IPS-20b (cell line): Measurements from ENCODE around the gene IQSEC3.
"Not testable (repeated sequence)": the region's sequence is repeated elsewhere in the genome, so short reads cannot be mapped to it uniquely, and the experiment has no call there.

Experiments used
- H3K27ac ChIP-seq: one replicate; pipeline ENCODE4 v1.5.1; 2013; ENCODE audit warnings: low read length
- H3K27me3 ChIP-seq: 2 replicates; pipeline ENCODE4 v1.6.1; 2013; ENCODE audit warnings: mild to moderate bottlenecking, low read length, inconsistent platforms; ENCODE audit not compliant: insufficient read depth
- H3K36me3 ChIP-seq: 2 replicates; pipeline ENCODE4 v1.6.1; 2013; ENCODE audit warnings: low read depth, mild to moderate bottlenecking, inconsistent platforms, low read length, moderate library complexity; ENCODE audit not compliant: insufficient read depth
- H3K4me1 ChIP-seq: 2 replicates; pipeline ENCODE4 v1.6.1; 2013; ENCODE audit warnings: mild to moderate bottlenecking, control low read depth, inconsistent platforms, low read length, moderate library complexity; ENCODE audit not compliant: insufficient read depth
- H3K4me3 ChIP-seq: 2 replicates; pipeline ENCODE4 v1.5.1; 2013; ENCODE audit warnings: mild to moderate bottlenecking, low read length, inconsistent platforms
- H3K9ac ChIP-seq: 2 replicates; pipeline ENCODE4 v1.6.1; 2013; ENCODE audit warnings: low read depth, mild to moderate bottlenecking, inconsistent platforms, low read length, moderate library complexity
- H3K9me3 ChIP-seq: 2 replicates; pipeline ENCODE4 v1.6.1; 2013; ENCODE audit warnings: mild to moderate bottlenecking, low read depth, low read length, inconsistent platforms; ENCODE audit not compliant: insufficient read depth

Gene IQSEC3

GRCh38 chr12:179131-179884 lies 112.7 kb downstream of the IQSEC3 start:
- Histone ChIP-seq H3K9me3 (no peaks in the 10 kb centered on the region), H3K27me3 (no peaks in the 10 kb centered on the region), H3K27ac (no peak overlapping the region), H3K36me3 (no peaks in the 10 kb centered on the region), H3K4me3 (no peak overlapping the region), H3K9ac (no peak overlapping the region), H3K4me1 (peaks cover 6% of the 10 kb centered on the region)

DNA sequence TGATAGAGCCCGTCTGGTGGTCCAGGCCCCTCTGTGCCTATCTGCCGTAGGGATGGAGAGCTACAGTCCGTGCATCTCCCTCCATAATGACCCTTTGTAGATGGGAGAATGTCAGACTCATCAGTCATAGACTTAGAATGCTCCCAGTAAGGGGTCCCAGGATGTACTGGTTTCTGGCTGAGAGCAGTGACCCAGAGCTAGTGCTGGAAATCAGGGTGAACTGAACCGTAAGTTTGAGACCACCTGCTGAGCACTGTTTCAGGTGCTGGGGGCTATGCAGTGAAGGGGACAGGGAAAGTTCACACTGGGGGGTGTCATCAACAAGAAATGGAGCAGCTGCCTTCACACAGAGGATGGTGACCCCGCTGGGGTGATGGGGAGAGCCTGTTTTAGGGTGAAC lies 113.3 kb downstream of the IQSEC3 start:
- H3K9me3 ChIP-seq = no peaks in the 10 kb centered on the region
- H3K36me3 ChIP-seq = no peaks in the 10 kb centered on the region
- H3K4me3 ChIP-seq = no peak overlapping the region
- no peak overlapping the region for H3K27ac ChIP-seq
- H3K27me3 ChIP-seq = no peaks in the 10 kb centered on the region
- peaks cover 6% of the 10 kb centered on the region for H3K4me1 ChIP-seq
- no peak overlapping the region for H3K9ac ChIP-seq

DNA sequence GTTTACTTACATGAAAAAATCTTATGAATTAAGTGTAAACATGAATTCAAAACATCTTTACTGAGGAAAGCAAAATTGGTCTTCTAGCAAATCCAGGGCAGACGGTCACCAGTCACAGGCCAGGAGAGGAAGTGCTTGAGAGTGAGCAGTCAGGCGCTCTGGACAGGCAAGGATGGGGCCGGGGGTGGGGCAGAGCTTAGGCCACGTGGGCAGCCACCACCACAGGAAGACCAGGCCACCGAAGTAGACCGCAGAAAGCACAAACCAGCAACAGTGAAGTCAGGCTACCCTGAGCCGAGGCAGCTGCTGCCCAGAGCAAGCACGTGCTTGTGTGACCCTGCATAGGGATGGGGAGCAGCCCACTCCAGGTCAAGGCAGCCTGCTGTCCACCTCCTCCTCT lies 113.9 kb downstream of the IQSEC3 start:
- no peaks in the 10 kb centered on the region for H3K9me3 ChIP-seq
- H3K36me3 ChIP-seq = no peaks in the 10 kb centered on the region
- H3K4me1 ChIP-seq = peaks cover 6% of the 10 kb centered on the region
- no peak overlapping the region for H3K4me3 ChIP-seq
- no peak overlapping the region for H3K9ac ChIP-seq
- 0 out of 2 replicates have a peak, but pooled peaks cover 3% of the 10 kb centered on the region for H3K27me3 ChIP-seq
- H3K27ac ChIP-seq = no peak overlapping the region

DNA sequence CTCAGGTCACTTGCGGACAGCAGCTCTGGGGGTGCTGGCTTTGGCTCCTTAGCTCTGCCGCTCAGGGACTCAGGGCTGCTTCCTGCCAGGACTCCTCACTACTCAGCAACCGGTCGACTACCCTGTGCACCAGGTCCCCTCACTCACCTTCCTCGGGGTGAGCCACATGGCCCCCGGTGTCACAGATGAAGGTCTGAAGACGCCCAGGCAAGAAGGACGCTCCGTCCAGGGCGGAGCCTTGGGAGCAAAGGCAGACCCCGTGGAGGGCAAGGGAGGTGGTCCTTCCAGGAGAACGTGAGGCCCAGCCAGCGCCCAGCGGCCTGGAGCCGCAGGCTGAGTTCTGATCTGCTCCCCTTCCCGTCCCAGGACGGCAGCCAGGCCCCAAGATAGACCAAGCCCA lies 115.4 kb downstream of the IQSEC3 start:
- Histone ChIP-seq H3K9me3 (no peaks in the 10 kb centered on the region), H3K9ac (no peak overlapping the region), H3K27me3 (peaks cover 5% of the 10 kb centered on the region), H3K36me3 (no peaks in the 10 kb centered on the region), H3K27ac (no peak overlapping the region), H3K4me1 (peaks cover 6% of the 10 kb centered on the region), H3K4me3 (no peak overlapping the region)

DNA sequence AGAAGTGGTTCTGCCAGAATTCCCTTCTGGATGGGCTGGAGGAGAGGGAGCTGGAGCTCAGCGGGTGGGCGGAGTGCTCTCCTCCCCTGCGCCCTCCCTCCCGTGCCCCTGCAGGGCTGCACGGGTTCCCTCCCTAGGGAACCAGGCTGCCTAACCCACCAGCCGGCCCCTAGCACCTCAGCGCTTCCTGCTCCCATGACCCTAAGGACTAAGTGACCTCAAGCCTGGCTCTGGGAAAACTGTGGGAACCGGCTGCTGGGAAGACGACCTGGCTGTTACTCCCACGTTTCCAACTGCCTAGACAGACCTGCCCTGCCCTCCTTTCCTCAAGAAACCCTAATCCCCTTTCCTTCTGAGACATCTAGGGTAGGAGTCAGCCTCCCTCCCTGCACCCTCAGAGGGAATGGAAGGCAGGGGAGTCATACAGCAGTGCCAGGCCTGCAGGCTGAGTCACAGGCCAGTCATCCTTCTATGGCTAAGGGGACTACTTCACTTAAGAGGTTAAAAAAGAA lies 115.9 kb downstream of the IQSEC3 start:
- H3K4me3 ChIP-seq = no peak overlapping the region
- H3K27ac ChIP-seq = no peak overlapping the region
- H3K36me3 ChIP-seq = no peaks in the 10 kb centered on the region
- H3K27me3 ChIP-seq = peaks cover 10% of the 10 kb centered on the region
- H3K4me1 ChIP-seq = peaks cover 6% of the 10 kb centered on the region
- H3K9me3 ChIP-seq = no peaks in the 10 kb centered on the region
- H3K9ac ChIP-seq = no peak overlapping the region

DNA sequence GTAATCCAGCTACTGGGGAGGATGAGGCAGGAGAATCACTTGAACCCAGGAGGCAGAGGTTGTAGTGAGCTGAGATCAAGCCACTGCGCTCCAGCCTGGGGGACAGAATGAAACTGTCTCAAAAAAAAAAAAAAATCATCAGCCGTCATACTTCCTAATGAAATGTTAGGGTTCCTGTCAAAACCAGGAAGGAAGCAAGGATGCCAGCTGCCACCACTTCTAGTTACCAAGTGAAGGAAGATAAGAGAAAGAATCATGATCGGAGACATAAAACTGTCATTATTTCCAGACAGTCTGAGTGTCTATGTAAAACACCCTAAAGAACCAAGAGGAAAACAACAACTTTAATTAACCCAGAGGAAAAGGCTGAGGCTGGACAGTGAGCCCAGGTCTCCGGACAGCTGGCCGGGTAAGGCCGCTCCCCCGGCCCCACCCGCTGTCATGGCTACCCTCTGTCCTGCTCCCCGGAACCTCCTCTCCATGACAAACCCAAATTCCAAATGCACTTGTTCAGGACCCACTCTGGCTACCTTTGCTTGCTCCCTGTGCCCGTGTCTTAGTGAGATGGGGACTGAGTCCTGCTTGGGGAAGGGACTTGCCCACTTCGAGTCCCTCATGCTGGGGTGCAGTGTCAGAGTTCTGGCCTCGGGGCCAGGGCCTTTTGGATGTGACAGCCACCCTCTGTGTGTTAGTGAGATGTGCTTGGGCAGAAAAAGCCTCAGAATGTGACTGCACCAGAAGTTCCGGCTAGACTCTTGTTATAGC lies 118.4 kb downstream of the IQSEC3 start:
- no peaks in the 10 kb centered on the region for H3K4me1 ChIP-seq
- H3K27ac ChIP-seq = no peak overlapping the region
- H3K27me3 ChIP-seq = peaks cover 34% of the 10 kb centered on the region
- H3K36me3 ChIP-seq = no peaks in the 10 kb centered on the region
- H3K9ac ChIP-seq = no peak overlapping the region
- no peak overlapping the region for H3K4me3 ChIP-seq
- H3K9me3 ChIP-seq = no peaks in the 10 kb centered on the region

DNA sequence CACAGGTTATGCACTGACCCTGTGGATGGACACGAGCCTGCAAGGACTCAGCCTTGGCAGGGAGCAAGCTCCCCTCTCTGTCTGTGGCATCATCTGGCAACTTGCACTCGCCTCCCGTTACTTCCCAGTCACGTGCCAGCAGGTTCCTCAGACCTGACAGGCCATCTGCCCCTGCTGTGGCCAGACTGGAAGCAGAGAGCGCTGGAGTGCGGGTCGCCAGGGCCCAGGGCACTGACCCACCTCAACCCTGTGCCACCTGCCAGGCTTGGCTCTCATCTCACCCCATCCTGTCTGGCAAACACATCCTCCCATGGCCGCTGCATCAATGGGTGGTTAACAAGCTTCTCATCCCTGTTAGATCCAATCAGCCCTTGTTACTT lies 119.0 kb downstream of the IQSEC3 start:
- no peak overlapping the region for H3K4me3 ChIP-seq
- no peak overlapping the region for H3K27ac ChIP-seq
- H3K27me3 ChIP-seq = peaks cover 39% of the 10 kb centered on the region
- H3K36me3 ChIP-seq = no peaks in the 10 kb centered on the region
- H3K9me3 ChIP-seq = no peaks in the 10 kb centered on the region
- H3K9ac ChIP-seq = no peak overlapping the region
- H3K4me1 ChIP-seq = no peaks in the 10 kb centered on the region

DNA sequence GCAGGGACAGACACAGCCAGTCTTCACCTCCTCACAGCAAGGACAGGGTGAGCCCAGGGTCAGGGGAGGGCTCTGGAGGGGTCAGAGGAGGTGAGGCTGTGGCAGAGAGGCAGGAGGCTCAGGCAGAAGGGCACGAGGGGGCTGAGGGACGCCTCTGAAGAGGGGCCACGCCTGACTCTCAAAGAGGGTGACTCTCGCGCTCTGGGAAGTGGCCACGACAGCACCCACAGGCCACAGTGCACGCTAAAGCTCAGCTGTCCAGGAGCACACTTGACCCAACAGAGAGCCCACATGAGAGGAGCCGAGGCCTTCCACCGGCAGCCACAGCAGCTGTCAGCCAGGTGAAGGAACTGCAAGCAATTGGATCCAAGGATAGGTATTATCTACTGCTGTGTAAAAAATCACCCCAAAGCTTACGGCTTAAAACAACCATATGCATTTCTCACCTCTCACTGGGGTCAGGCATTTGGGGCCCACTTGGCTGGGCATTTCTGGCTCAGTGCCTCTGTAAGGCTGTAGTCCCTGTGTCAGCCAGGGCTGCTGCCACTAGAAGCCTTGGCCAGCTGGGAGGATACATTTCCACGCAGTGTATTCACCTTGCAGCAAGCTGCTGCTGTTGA lies 119.5 kb downstream of the IQSEC3 start:
- H3K9ac ChIP-seq = no peak overlapping the region
- H3K27ac ChIP-seq = no peak overlapping the region
- H3K9me3 ChIP-seq = no peaks in the 10 kb centered on the region
- no peaks in the 10 kb centered on the region for H3K36me3 ChIP-seq
- peaks cover 45% of the 10 kb centered on the region for H3K27me3 ChIP-seq
- no peak overlapping the region for H3K4me3 ChIP-seq
- no peaks in the 10 kb centered on the region for H3K4me1 ChIP-seq

- H3K9me3 ChIP-seq, H3K27ac ChIP-seq, H3K4me1 ChIP-seq, H3K36me3 ChIP-seq: not testable (repeated sequence)
- Histone ChIP-seq H3K27me3 (peaks cover 62% of the 10 kb centered on the region), H3K4me3 (peak overlapping the region; percentile 79), H3K9ac (peak overlapping the region; percentile 59; the same call in 1 of the 2 replicates)
Measured at GRCh38 chr12:187986-188909, 121.7 kb downstream of the IQSEC3 start.

DNA sequence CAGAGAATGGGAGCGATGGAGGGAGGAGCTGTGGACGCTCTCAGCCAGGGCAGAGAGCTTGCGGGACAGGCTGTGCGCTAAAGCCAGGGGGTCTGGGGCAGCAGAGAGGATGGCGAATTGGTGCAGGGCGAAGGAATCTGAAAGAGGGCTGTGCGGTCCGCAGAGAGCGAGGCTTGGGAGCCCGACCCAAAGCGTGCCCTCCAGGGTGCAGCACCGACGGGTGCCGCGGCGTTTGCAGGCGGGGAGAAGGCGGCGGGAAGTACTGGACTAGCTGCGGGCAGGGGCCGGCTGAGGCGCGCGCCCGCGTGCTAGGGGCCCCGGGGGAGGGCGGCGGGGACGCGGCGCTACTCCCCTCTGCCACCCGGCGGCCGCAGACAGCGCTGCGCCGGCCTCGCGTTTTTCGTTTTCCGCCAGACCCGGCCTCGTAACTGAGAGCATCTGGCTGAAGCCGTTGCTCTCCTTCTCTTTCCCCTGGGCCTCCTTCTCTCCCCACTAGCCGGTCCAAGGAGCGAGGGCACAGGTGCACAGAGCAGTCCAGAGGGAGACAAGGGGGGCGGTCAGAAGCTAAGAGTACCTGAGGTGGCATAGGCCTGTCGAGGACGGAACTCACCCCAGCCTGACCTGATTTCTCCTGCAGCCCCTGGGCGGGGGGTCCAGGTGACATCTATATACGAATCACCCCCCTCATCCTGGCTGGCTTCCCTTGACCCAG lies 122.5 kb downstream of the IQSEC3 start:
- H3K27me3 ChIP-seq = peaks cover 66% of the 10 kb centered on the region
- H3K9ac ChIP-seq = peak overlapping the region; percentile 59; the same call in 1 of the 2 replicates
- no peaks in the 10 kb centered on the region for H3K36me3 ChIP-seq
- H3K4me3 ChIP-seq = peak overlapping the region; percentile 79
- no peaks in the 10 kb centered on the region for H3K9me3 ChIP-seq
- no peaks in the 10 kb centered on the region for H3K4me1 ChIP-seq
- H3K27ac ChIP-seq = no peak overlapping the region

DNA sequence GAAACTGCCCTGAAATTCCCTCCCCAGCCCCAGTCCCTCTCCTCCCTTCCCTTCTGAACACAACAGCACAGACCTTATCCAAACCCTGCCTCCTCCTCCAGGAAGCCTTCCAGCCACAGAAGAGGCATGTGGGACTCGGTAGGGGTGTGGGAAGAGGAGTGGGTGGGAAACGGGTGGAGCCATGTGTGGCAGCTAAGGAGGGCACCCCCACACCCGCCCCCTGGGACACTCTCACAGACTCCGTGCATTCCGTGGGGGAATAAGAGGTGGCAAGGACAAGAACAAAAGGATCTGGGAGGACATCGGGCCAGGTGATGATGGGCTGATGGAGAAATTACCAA lies 123.0 kb downstream of the IQSEC3 start:
- Histone ChIP-seq H3K27me3 (peaks cover 71% of the 10 kb centered on the region), H3K27ac (no peak overlapping the region), H3K4me1 (no peaks in the 10 kb centered on the region), H3K9ac (no peak overlapping the region), H3K4me3 (no peak overlapping the region), H3K9me3 (no peaks in the 10 kb centered on the region), H3K36me3 (no peaks in the 10 kb centered on the region)
